Fibroblast of villous mesenchyme (primary cell): ENCODE results near the gene TFE3. TPM values are rescaled to one million over a fixed set of nuclear protein-coding genes. Genes with fewer than 3 reads are reported as not detected.

Experiments
- DNase-seq: peaks from one replicate; pipeline ENCODE4 v3.0.0-alpha.2; 2010; ENCODE audit warnings: low read depth
- H3K4me3 ChIP-seq: 2 replicates; pipeline ENCODE4 v1.5.1; 2011; ENCODE audit warnings: low read depth, mild to moderate bottlenecking, low read length
- total RNA-seq: library from RNA; depleted of rRNA; stranded (reverse); fragments of >200 nt; gene quantifications from 2 replicates; pipeline ENCODE4 v1.2.3, GENCODE V29; 2012
- TF ChIP-seq, protein P1 (sequence below): IDR thresholded peaks from 2 replicates; pipeline ENCODE4 v1.5.1; 2012; ENCODE audit warnings: low read depth, mild to moderate bottlenecking, low read length; ENCODE audit not compliant: insufficient read depth

The TFE3 gene
- total RNA-seq, 1 donor = 37.1 TPM

DNA sequence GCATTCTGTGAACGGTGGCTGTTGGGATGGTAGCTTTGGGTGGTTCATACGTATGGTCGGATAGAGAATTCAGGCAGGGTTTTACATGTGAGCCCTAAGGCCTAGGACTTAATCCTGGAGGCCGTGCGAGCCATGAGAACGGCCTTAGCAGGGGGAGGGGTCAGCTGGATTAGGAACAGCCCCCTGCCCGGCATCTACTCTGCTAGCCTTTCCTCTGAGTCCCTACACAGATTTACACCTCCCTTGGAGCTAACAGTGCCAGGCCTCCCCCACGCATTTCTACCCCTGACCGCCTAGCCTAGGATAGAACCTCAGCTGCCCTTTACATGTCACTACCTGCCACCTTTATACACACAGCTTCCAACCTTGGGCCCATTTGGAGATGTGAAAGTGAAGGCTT lies 23.5 kb upstream of the TFE3 start:
- no peak overlapping the region for H3K4me3 ChIP-seq
- TF ChIP-seq, protein P1, sequence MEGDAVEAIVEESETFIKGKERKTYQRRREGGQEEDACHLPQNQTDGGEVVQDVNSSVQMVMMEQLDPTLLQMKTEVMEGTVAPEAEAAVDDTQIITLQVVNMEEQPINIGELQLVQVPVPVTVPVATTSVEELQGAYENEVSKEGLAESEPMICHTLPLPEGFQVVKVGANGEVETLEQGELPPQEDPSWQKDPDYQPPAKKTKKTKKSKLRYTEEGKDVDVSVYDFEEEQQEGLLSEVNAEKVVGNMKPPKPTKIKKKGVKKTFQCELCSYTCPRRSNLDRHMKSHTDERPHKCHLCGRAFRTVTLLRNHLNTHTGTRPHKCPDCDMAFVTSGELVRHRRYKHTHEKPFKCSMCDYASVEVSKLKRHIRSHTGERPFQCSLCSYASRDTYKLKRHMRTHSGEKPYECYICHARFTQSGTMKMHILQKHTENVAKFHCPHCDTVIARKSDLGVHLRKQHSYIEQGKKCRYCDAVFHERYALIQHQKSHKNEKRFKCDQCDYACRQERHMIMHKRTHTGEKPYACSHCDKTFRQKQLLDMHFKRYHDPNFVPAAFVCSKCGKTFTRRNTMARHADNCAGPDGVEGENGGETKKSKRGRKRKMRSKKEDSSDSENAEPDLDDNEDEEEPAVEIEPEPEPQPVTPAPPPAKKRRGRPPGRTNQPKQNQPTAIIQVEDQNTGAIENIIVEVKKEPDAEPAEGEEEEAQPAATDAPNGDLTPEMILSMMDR = no peak
- DNase-seq = no peak

DNA sequence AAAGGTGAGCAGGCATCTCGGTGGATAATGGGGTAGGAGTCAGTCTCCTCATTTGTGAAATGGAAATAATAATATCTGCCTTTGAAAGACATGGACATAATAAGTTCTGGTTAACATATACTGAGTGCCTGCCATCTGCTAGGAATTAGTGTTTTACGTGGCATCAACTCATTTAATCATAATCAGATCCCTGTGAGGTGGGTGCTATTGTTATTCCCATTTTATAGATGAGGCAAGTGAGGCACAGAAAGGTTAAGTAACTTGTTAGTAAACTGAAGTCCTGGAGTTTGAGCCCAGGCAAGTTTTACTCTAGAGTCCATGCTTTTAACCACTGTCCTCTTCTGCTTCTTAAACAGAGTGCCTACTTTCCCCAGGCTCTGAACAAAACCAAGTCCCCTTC lies 23.1 kb upstream of the TFE3 start:
- TF ChIP-seq, protein P1 = no peak

DNA sequence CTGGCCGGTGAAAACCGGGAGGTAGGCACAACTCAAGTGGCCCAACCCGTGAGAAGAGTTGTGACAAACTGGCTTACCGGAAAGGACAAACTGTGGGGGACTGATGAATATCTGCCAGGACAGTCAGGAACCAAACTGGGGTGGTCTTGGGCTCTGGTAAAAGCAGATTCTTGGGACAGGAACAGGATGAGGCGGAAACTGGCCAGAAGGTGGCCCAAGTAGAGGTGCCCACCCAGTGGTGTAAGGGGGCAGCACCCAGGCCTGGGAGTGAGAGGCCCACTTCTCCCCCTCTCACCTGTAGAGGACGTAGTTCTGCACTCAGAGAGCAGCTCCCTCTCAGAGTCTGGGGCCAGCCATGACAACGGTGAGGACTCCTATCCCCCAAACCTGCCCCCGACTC lies 21.6 kb upstream of the TFE3 start:
- no peak for DNase-seq
- H3K4me3 ChIP-seq = no peak overlapping the region
- TF ChIP-seq, protein P1 = no peak

More for the DNA sequence above, 23.1 kb upstream of the TFE3 start:
- DNase-seq = no peak
- H3K4me3 ChIP-seq = no peak overlapping the region

DNA sequence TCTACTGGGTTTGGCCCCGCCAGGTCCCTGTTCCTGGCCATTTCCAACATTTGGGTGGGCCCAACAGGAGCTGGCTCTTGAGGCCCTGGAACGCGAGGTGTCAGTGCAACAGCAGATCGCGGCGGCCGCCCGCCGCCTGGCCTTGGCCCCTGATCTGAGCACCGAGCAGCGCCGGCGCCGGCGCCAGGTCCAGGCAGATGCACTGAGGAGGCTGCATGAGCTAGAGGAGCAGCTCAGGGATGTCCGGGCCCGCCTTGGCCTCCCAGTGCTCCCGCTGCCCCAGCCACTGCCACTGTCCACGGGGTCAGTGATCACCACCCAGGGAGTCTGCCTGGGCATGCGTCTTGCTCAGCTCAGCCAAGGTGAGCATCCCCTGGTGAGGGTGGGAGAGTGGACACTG lies 21.1 kb upstream of the TFE3 start:
- H3K4me3 ChIP-seq = no peak overlapping the region
- DNase-seq = no peak
- TF ChIP-seq, protein P1 = no peak

DNA sequence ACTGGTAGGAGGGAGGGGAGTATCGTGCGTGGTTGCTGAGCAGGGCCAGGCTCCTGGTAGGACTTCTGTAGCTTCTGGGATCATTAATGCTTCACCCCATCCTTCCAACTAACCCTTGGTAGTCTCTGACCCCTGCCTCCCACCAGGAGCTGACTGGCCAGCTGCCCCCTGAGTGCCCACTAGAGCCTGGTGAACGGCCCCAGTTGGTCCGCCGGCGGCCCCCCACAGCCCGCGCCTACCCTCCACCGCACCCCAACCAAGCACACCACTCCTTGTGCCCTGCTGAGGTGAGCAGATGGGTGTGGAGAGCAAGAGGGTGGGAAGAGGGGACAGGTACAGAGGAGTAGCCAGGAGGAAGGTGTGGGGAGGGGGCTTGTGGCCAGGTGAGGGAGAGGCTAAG lies 20.6 kb upstream of the TFE3 start:
- no peak overlapping the region for H3K4me3 ChIP-seq
- no peak for DNase-seq
- TF ChIP-seq, protein P1 = no peak

DNA sequence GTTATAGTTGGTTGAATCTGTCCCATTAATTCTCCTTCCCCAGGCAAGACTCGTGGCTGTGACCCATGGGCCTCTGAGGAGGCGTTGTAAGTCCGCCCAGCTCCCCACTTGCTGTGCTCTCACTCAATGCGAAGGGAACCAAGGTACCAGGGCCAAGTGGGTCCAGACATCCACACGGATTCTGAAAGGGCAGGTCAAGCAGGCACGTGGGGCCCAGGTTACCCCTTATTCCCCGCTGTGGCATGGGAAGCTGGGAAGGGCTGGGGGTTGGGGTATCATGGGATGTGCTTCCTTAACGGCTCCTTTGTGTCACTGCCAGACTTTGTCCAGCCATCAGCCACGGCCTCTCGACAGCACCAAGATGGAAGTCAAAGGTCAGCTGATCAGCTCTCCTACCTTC lies 18.8 kb upstream of the TFE3 start:
- H3K4me3 ChIP-seq = no peak overlapping the region
- TF ChIP-seq, protein P1 = no peak
- DNase-seq = no peak

DNA sequence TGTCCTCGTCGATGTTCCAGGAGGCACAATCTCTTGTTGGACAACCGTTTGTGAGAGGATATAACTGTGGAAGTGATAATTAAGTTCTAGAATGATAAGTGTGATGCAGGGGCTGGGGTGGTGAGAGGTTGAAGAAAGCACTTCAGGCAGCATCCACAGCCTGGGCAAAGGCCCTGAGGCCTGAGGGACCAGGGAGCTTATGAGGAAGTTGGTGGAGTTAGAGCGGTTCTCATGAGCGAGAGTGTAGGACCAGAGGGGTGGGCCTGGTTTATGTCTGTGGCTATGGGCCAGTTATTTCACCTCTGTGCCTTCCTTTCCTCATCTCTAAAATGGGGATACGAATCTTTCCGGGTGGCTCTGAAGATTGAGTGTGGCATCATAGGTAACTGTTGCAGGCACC lies 18.3 kb upstream of the TFE3 start:
- DNase-seq = no peak
- H3K4me3 ChIP-seq = no peak overlapping the region
- TF ChIP-seq, protein P1 = no peak
